Measurements from ENCODE around the gene TMEM187.

DNA sequence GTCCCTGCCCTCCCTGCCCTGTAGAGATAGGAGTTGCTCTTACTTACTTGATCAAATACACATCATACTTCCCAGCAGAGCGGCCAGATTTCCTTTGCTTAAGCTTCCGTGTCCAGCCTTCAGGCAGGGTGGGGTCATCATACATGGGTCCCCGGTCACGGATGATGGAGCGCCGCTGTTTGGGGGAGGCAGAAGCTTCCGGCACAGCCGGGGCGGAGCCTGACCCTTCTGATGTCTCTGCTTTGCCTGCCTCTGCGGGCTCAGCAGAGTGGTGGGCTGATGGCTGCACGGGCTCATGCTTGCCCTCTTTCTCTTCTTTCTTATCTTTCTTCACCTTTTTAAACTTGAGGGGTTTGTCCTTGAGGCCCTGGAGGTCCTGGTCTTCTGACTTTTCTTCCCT lies 59.6 kb downstream of the TMEM187 start:
- TF ChIP-seq CTCF (IDR thresholded peaks at IDR 0.05) (no peak), EZH2 (IDR thresholded peaks at IDR 0.05) (no peak)

All from neural progenitor cell (in vitro differentiated cells).